ENCODE data around the gene ARHGAP21. TPM values are rescaled to one million over a fixed set of nuclear protein-coding genes. Genes with fewer than 3 reads are reported as not detected.

Gene ARHGAP21
- polyA plus RNA-seq, 1 donor (not counting 4 experiments of a cell fraction or from before 2014, with no cell fraction given), result 78.5 TPM

- Histone ChIP-seq H3K79me2 (ENCODE audit: control insufficient read depth, insufficient read depth, low read length) (peaks cover 87% of the 10 kb centered on the region), H2AFZ (ENCODE audit: control insufficient read depth, low read length) (no peak overlapping the region), H3K36me3 (ENCODE audit: control insufficient read depth in 2 of 2, extremely low read depth in 1 of 2, insufficient read depth in 2 of 2, low read length in 2 of 2) (peaks cover 0 to 3% of the 10 kb centered on the region in 2 experiments), H3K9me3 (ENCODE audit: control insufficient read depth, low read depth, low read length) (no peaks in the 10 kb centered on the region), H3K9me1 (ENCODE audit: control insufficient read depth, extremely low read depth, insufficient read depth, low read length) (peaks cover under 1% of the 10 kb centered on the region), H3K4me2 (ENCODE audit: control insufficient read depth, extremely low read depth, insufficient read depth, low read depth, low read length) (no peak overlapping the region), H3K9ac (ENCODE audit: control insufficient read depth, extremely low read depth, insufficient read depth, low read length) (no peak overlapping the region), H3K27ac (ENCODE audit: control insufficient read depth, insufficient read depth, low read length) (no peak overlapping the region), H3K27me3 (ENCODE audit: control insufficient read depth, extremely low read depth, insufficient read depth, low read length) (no peaks in the 10 kb centered on the region), H4K20me1 (ENCODE audit: control insufficient read depth, extremely low read depth, insufficient read depth, low read length) (peaks cover 2% of the 10 kb centered on the region), H3K4me3 (ENCODE audit: control insufficient read depth in 2 of 3, extremely low read depth in 1 of 3, insufficient read depth in 2 of 3, low read depth in 1 of 3, low read length in 3 of 3) (no peak overlapping the region), H3K4me1 (ENCODE audit: control insufficient read depth, extremely low read depth, insufficient read depth, low read length) (peaks cover 11% of the 10 kb centered on the region)
- TF ChIP-seq EZH2 (IDR thresholded peaks at IDR 0.05; ENCODE audit: low read length), result no peak
- TF ChIP-seq, protein P1, sequence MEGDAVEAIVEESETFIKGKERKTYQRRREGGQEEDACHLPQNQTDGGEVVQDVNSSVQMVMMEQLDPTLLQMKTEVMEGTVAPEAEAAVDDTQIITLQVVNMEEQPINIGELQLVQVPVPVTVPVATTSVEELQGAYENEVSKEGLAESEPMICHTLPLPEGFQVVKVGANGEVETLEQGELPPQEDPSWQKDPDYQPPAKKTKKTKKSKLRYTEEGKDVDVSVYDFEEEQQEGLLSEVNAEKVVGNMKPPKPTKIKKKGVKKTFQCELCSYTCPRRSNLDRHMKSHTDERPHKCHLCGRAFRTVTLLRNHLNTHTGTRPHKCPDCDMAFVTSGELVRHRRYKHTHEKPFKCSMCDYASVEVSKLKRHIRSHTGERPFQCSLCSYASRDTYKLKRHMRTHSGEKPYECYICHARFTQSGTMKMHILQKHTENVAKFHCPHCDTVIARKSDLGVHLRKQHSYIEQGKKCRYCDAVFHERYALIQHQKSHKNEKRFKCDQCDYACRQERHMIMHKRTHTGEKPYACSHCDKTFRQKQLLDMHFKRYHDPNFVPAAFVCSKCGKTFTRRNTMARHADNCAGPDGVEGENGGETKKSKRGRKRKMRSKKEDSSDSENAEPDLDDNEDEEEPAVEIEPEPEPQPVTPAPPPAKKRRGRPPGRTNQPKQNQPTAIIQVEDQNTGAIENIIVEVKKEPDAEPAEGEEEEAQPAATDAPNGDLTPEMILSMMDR (optimal IDR thresholded peaks at IDR 0.05 in 1 of 3, IDR thresholded peaks at IDR 0.05 in 1 of 3, conservative IDR thresholded peaks at IDR 0.05 in 1 of 3; ENCODE audit: extremely low read depth in 1 of 3, insufficient read depth in 2 of 3, low read length in 3 of 3), result no peak
- FAIRE-seq (peak; percentile 46), DNase-seq (ENCODE audit: low read depth, low spot score) (no peak)
- dilution Hi-C loops (cut with MboI; ENCODE audit: extremely low pct_ligation_motif_present, low sequenced_read_pairs), result no loop called here
Measured at GRCh38 chr10:24685958-24686540, 37.6 kb downstream of the ARHGAP21 start.

DNA sequence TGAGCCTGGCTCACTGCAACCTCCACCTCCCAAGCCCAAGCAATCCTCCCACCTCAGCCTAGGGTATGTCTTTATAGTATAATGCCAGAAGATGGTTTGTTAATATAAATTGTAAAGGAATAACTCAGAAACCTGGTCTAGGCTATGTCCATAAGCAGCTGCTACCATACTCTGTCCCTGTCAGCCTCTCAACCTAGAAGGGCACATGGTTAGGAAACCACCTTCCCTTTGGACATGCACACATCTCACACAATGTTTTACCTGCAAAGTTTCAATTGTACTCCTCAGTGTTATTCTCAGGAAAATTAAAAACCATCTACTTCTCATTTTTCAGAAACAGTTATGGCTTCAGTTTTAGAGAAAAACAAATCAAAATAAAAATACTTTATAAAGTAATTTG, 40.1 kb downstream of the ARHGAP21 start:
- H3K9ac ChIP-seq (ENCODE audit: control insufficient read depth, extremely low read depth, insufficient read depth, low read length), result no peak overlapping the region
- dilution Hi-C loops (cut with MboI; ENCODE audit: extremely low pct_ligation_motif_present, low sequenced_read_pairs), result no loop called here
- H3K9me3 ChIP-seq (ENCODE audit: control insufficient read depth, low read depth, low read length), result no peaks in the 10 kb centered on the region
- no peak overlapping the region for H3K27ac ChIP-seq (ENCODE audit: control insufficient read depth, insufficient read depth, low read length)
- H3K27me3 ChIP-seq (ENCODE audit: control insufficient read depth, extremely low read depth, insufficient read depth, low read length), result no peaks in the 10 kb centered on the region
- H3K79me2 ChIP-seq (ENCODE audit: control insufficient read depth, insufficient read depth, low read length), result peaks cover 87% of the 10 kb centered on the region
- H3K4me1 ChIP-seq (ENCODE audit: control insufficient read depth, extremely low read depth, insufficient read depth, low read length), result peaks cover 11% of the 10 kb centered on the region
- H3K9me1 ChIP-seq (ENCODE audit: control insufficient read depth, extremely low read depth, insufficient read depth, low read length), result no peaks in the 10 kb centered on the region
- no peak overlapping the region for H3K4me3 ChIP-seq (ENCODE audit: control insufficient read depth in 2 of 3, extremely low read depth in 1 of 3, insufficient read depth in 2 of 3, low read depth in 1 of 3, low read length in 3 of 3)
- no peak for DNase-seq (ENCODE audit: low read depth, low spot score)
- H2AFZ ChIP-seq (ENCODE audit: control insufficient read depth, low read length), result no peak overlapping the region
- H4K20me1 ChIP-seq (ENCODE audit: control insufficient read depth, extremely low read depth, insufficient read depth, low read length), result peaks cover 2% of the 10 kb centered on the region
- FAIRE-seq, result no peak
- H3K36me3 ChIP-seq (ENCODE audit: control insufficient read depth in 2 of 2, extremely low read depth in 1 of 2, insufficient read depth in 2 of 2, low read length in 2 of 2), result peaks cover 0 to 1% of the 10 kb centered on the region in 2 experiments
- H3K4me2 ChIP-seq (ENCODE audit: control insufficient read depth, extremely low read depth, insufficient read depth, low read depth, low read length), result no peak overlapping the region
- TF ChIP-seq, protein P1 (optimal IDR thresholded peaks at IDR 0.05 in 1 of 3, IDR thresholded peaks at IDR 0.05 in 1 of 3, conservative IDR thresholded peaks at IDR 0.05 in 1 of 3; ENCODE audit: extremely low read depth in 1 of 3, insufficient read depth in 2 of 3, low read length in 3 of 3), result no peak
- TF ChIP-seq EZH2 (IDR thresholded peaks at IDR 0.05; ENCODE audit: low read length), result no peak
